ENCODE data around the gene ZGLP1. TPM values are rescaled to one million over a fixed set of nuclear protein-coding genes. Genes with fewer than 3 reads are reported as not detected.

ZGLP1 gene
- total and polyA plus RNA-seq, 2 of the 13 experiments (the other 11 are each of a cell fraction or from before 2014, with no cell fraction given): 2.4 to 3.0 TPM

- no peak for TF ChIP-seq AFF4 (CRISPR knock-in tag; IDR thresholded peaks at IDR 0.05)
- TF ChIP-seq ELF4 (CRISPR knock-in tag; IDR thresholded peaks at IDR 0.05; ENCODE audit: borderline replicate concordance): no peak
- TF ChIP-seq SAP130 (CRISPR knock-in tag; IDR thresholded peaks at IDR 0.05; ENCODE audit: low read depth): peak; percentile 93
- TF ChIP-seq ZNF44 (CRISPR knock-in tag; IDR thresholded peaks at IDR 0.05): peak; percentile 75; the same call in 1 of the 2 replicates
- peak; percentile 97 for TF ChIP-seq USF2 (IDR thresholded peaks at IDR 0.05; ENCODE audit: low read depth, low read length)
- TF ChIP-seq USF2 (CRISPR knock-in tag; IDR thresholded peaks at IDR 0.05; ENCODE audit: borderline replicate concordance): peak; percentile 97
- peak; percentile 77 for TF ChIP-seq PHF8 (CRISPR knock-in tag; IDR thresholded peaks at IDR 0.05)
- 0 out of 2 replicates have a peak, but pooled peaks have one; percentile 34 for TF ChIP-seq ZNF772 (CRISPR knock-in tag; IDR thresholded peaks at IDR 0.05)
- no peak; the same call in 1 of the 2 replicates for TF ChIP-seq FOXC1 (CRISPR knock-in tag; IDR thresholded peaks at IDR 0.05; ENCODE audit: borderline replicate concordance)
- TF ChIP-seq GABPA (IDR thresholded peaks at IDR 0.05; ENCODE audit: low read depth, low read length): peak; percentile 37
- TF ChIP-seq GABPA (CRISPR knock-in tag; IDR thresholded peaks at IDR 0.05; ENCODE audit: low read depth): peak; percentile 65
- 0 out of 2 replicates have a peak, but pooled peaks have one; percentile 17 for TF ChIP-seq ZBTB8A (CRISPR knock-in tag; IDR thresholded peaks at IDR 0.05; ENCODE audit: borderline replicate concordance, low read depth)
- TF ChIP-seq ZNF230 (CRISPR knock-in tag; IDR thresholded peaks at IDR 0.05): 0 out of 2 replicates have a peak, but pooled peaks have one; percentile 51
- TF ChIP-seq ZNF674 (CRISPR knock-in tag; IDR thresholded peaks at IDR 0.05; ENCODE audit: low read depth): no peak
- peak; percentile 59 to 87 for TF ChIP-seq POLR2A (IDR thresholded peaks at IDR 0.05; ENCODE audit: insufficient read depth in 1 of 2, low read depth in 2 of 2, low read length in 2 of 2)
- TF ChIP-seq, protein P1, sequence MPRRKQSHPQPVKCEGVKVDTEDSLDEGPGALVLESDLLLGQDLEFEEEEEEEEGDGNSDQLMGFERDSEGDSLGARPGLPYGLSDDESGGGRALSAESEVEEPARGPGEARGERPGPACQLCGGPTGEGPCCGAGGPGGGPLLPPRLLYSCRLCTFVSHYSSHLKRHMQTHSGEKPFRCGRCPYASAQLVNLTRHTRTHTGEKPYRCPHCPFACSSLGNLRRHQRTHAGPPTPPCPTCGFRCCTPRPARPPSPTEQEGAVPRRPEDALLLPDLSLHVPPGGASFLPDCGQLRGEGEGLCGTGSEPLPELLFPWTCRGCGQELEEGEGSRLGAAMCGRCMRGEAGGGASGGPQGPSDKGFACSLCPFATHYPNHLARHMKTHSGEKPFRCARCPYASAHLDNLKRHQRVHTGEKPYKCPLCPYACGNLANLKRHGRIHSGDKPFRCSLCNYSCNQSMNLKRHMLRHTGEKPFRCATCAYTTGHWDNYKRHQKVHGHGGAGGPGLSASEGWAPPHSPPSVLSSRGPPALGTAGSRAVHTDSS (CRISPR knock-in tag; conservative IDR thresholded peaks at IDR 0.05): no peak
- no peak for TF ChIP-seq ZSCAN20 (CRISPR knock-in tag; IDR thresholded peaks at IDR 0.05; ENCODE audit: borderline replicate concordance)
- no peak for TF ChIP-seq ZNF292 (CRISPR knock-in tag; IDR thresholded peaks at IDR 0.05; ENCODE audit: borderline replicate concordance, low read depth)
- 0 out of 2 replicates have a peak, but pooled peaks have one; percentile 21 for TF ChIP-seq MEF2D (CRISPR knock-in tag; IDR thresholded peaks at IDR 0.05)
- TF ChIP-seq POGK (CRISPR knock-in tag; conservative IDR thresholded peaks at IDR 0.05): peak; percentile 42; the same call in 1 of the 2 replicates
Measured at GRCh38 chr19:10315335-10316214, 6.0 kb upstream of the ZGLP1 start, which contains the start of gene FDX2 (continued).

Data from HepG2 (cell line).